Measurements from ENCODE around the gene TRMT10C.

- TF ChIP-seq CTCF (IDR thresholded peaks at IDR 0.05; ENCODE audit: low read length) (no peak), EZH2 (IDR thresholded peaks at IDR 0.05; ENCODE audit: borderline replicate concordance, low read length) (no peak)
Measured at GRCh38 chr3:101532783-101533602, 28.7 kb upstream of the TRMT10C start.
